Stimulated activated CD8-positive, alpha-beta memory T cell treated with anti-CD3 and anti-CD28 coated beads, Interleukin-7, amount 100 ng/mL, for 48 hours (primary cell): ENCODE data around the gene SPRED2.
A peak's percentile ranks its signal among the peaks of the same experiment; 100 is the strongest.

Experiments
- DNase-seq, 2 donors: peaks; one replicate each; pipeline ENCODE4 v3.0.0-alpha.2; 2020; ENCODE audit warnings: low read depth in 1 of 2; ENCODE audit errors: extremely low read depth in 1 of 2

The SPRED2 gene

GRCh38 chr2:65316072-65316471 is 116.3 kb downstream of the SPRED2 start:
- no peak for DNase-seq

GRCh38 chr2:65314801-65315441 is 117.5 kb downstream of the SPRED2 start:
- DNase-seq = no peak

GRCh38 chr2:65313954-65314256 is 118.5 kb downstream of the SPRED2 start:
- no peak for DNase-seq

GRCh38 chr2:65313126-65313953 is 119.1 kb downstream of the SPRED2 start:
- DNase-seq = no peak

GRCh38 chr2:65311596-65311995 is 120.8 kb downstream of the SPRED2 start:
- DNase-seq = no peak

- DNase-seq = no peak
Observed at GRCh38 chr2:65311049-65311448, 121.3 kb downstream of the SPRED2 start.

GRCh38 chr2:65309699-65310098 is 122.7 kb downstream of the SPRED2 start:
- DNase-seq = no peak

GRCh38 chr2:65305934-65306333 is 126.5 kb downstream of the SPRED2 start:
- no peak for DNase-seq

- DNase-seq = peak; percentile 70 to 81
Observed at GRCh38 chr2:65300761-65301711, 131.4 kb downstream of the SPRED2 start.

GRCh38 chr2:65300134-65300760 is 132.2 kb downstream of the SPRED2 start:
- DNase-seq = no peak

- DNase-seq = peak; percentile 41 to 76
Observed at GRCh38 chr2:65299246-65299645, 133.2 kb downstream of the SPRED2 start.

GRCh38 chr2:65298089-65298488 is 134.3 kb downstream of the SPRED2 start:
- DNase-seq = no peak

- DNase-seq = no peak
Observed at GRCh38 chr2:65297544-65297943, 134.9 kb downstream of the SPRED2 start.

- no peak for DNase-seq
Observed at GRCh38 chr2:65296971-65297370, 135.4 kb downstream of the SPRED2 start.

GRCh38 chr2:65294701-65295100 is 137.7 kb downstream of the SPRED2 start:
- no peak for DNase-seq

- no peak for DNase-seq
Observed at GRCh38 chr2:65294136-65294535, 138.3 kb downstream of the SPRED2 start.

GRCh38 chr2:65293376-65293775 is 139.0 kb downstream of the SPRED2 start:
- no peak for DNase-seq

GRCh38 chr2:65292461-65293011 is 139.9 kb downstream of the SPRED2 start:
- DNase-seq = no peak

GRCh38 chr2:65292106-65292400 is 140.3 kb downstream of the SPRED2 start:
- DNase-seq = no peak

GRCh38 chr2:65291216-65292105 is 140.9 kb downstream of the SPRED2 start:
- DNase-seq = no peak
